Thyroid gland (tissue), 4 donors: Measurements from ENCODE around the gene METTL9.

Experiments
- CTCF ChIP-seq, 6 experiments: fragments of 200-600 bp in 3 of 6; fragments of 450-650 bp in 3 of 6; sonication (generic) in 3 of 6; IDR thresholded peaks; one replicate each; pipeline ENCODE4 v1.5.1; 2016 to 2019; ENCODE audit warnings: antibody characterized with exemption in 6 of 6, mild to moderate bottlenecking in 2 of 6, inconsistent platforms in 1 of 6, moderate library complexity in 1 of 6
- POLR2A ChIP-seq, 2 donors: fragments of 450-650 bp; IDR thresholded peaks; one replicate each; pipeline ENCODE4 v1.6.1; 2017; ENCODE audit warnings: antibody characterized with exemption in 2 of 2, mild to moderate bottlenecking in 2 of 2, moderate library complexity in 1 of 2

GRCh38 chr16:21685034-21685455, 85.7 kb downstream of the METTL9 start:
- TF ChIP-seq POLR2A (IDR thresholded peaks at IDR 0.05) (no peak), CTCF (IDR thresholded peaks at IDR 0.05) (no peak)
